Mucosa of gallbladder (tissue), 1 donor: Measurements from ENCODE around the gene KNTC1. TPM values are rescaled to one million over a fixed set of nuclear protein-coding genes. Genes with fewer than 3 reads are reported as not detected.
"Not testable (repeated sequence)": the region's sequence is repeated elsewhere in the genome, so short reads cannot be mapped to it uniquely, and the experiment has no call there.

Experiments used
- DNase-seq: peaks from one replicate; pipeline ENCODE4 v3.0.0-alpha.2; 2020; ENCODE audit warnings: low spot score
- total RNA-seq: library from RNA; stranded (reverse); gene quantifications from one replicate; pipeline ENCODE4 v1.2.1, GENCODE V29; 2021
- donor health status: DM: no; HTN: no; CAD: no.

Gene KNTC1
- total RNA-seq, 1 donor from 2014 or later, result 7.2 TPM

- DNase-seq, result no peak
These were observed 18.9 kb upstream of the KNTC1 start for GRCh38 chr12:122508163-122508562.

DNA sequence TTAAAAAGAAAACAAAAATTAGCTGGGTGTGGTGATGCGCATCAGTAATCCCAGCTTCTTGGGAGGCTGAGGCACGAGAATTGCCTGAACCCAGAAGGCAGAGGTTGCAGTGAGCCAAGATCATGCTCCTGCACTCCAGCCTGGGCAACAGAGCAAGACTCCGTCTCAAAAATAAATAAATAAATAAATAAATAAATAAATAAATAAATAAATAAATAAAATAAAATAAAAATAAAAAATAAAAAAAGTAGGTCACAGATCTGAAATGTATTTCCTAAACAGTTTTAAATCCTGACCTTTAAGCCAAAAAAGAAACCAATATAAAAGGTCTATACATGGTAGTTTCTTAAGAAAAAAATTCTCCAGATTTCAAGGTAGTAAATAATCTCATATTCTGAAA, 14.0 kb upstream of the KNTC1 start:
- DNase-seq, result not testable (repeated sequence)

- DNase-seq, result no peak
These were observed 13.4 kb upstream of the KNTC1 start for GRCh38 chr12:122513660-122514059.

DNA sequence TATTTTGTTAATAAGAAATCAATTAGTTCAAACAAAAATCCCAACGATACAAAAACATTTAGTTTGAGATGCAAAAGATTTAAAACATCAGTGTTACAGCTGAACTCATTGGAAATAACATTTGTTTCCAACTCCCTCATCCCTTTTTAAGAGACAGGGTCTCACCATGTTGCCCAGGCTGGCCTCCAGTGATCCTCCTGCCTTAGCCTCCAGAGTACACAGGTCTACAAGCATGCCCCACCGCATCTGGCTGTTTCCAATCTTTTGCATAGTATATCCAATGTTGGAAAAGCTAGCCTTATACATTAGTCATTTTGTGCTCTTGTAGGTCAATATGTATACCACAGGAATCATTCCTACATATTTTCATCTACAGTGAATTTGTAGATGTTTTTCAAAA, 11.8 kb upstream of the KNTC1 start:
- DNase-seq, result no peak

DNA sequence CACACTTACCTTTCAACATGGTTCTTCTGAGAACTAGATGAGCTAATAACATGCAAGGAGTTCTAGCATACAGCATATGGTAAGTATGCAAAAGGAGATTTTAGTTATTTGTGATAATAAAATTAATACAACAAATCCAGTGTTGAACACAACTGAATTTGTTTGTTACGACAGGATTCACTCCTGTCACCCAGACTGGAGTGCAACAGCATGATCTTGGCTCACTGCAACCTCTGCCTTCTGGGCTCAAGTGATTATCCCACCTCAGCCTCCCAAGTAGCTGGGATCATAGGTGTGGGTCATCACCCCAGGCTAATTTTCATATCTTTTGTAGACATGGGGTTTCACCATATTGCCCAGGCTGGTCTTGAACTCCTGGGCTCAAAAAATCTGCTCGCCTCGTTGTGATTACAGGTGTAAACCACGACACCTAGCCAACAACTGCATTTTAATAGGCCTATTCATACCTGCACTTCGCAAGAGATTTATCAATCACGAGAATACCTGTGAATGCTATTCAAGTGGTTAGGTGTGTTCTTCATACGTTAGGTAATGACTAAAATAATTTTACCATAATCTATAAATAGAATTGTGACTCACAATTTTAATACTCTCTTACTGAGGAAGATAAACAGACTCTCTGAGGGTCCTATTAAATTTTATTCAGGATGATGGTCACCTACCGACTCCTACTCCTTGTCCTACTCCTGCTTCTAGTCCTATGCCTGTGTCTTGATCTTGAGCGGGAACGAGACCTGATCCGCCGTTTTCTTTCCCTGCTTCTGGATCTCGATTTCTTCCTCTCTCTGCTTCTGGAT, 10.3 kb upstream of the KNTC1 start:
- no peak for DNase-seq

GRCh38 chr12:122517877-122518276, 9.2 kb upstream of the KNTC1 start:
- DNase-seq, result no peak

DNA sequence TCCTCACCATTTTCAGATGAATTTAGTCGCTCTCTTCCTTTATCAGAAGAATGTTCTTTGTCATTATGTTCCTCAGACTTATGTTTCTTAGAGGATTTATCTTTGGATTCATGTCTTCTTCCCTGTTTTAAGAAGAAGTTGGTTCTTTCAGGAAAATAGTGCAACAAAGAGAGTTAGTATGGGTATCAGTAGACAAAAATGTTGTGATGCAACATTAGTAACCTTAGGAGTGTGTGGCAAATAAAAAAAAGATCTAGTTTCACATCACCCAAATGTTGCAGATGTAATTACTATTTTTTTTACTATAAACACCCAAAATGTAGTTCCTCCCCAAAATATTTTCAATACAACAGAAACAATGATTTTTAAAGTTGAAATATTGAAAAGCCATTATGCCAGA, 8.1 kb upstream of the KNTC1 start:
- no peak for DNase-seq

- no peak for DNase-seq
These were observed 7.6 kb upstream of the KNTC1 start for GRCh38 chr12:122519418-122519817.

GRCh38 chr12:122520676-122521075, 6.4 kb upstream of the KNTC1 start:
- no peak for DNase-seq

DNA sequence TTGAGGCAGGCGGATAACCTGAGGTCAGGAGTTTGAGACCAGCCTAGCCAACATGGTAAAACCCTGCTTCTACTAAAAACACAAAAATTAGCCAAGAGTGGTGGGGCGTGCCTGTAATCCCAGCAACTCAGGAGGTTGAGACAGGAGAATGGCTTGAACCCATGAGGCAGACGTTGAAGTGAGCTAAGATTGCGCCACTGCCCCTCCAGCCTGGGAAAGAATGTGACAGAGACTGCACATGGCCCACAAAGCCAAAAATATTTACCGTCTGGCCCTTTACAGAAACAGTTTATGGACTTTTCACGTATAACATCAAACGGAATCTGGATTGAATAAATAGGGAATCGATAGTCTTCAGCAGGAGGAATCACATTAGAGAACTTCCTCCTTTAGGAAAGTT, 3.8 kb upstream of the KNTC1 start:
- no peak for DNase-seq

DNA sequence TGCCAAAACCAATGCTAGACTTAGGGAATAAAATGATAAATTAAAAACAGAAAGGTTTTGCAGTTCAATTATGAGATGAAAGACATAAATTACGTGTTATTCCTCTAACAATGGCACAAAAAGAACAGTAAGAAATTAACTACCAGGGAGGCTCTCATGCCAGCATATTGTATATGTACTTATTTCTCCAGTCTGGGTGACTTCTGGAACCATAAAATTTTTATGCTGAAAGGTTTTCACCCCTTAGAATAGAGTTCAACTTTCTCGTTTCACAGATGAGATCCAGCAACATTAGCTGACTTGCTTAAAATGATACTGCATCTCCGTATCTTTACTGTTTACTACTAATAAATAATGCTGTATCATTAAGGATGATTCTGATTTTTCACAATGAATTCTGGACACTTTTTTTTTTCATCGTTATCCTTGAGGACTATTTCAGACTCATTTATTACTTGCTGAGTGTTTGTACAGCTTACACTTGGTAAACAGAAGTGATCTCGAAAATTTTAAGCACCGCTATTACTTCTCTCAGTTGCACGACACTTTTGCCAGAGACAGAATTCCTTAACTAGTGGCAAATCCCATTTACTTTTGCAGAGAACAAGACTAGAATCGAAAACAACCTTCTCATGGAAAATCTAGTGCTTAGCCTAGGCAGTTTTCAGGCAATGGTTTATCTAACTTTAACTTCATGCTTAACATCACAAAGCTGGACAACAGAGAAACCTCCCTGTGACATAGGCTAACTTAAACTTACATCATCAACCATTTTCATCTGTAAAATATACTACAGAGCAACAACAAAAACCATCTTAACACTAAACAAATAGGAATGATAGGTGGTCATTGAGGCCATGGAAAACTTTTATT, 3.0 kb upstream of the KNTC1 start:
- DNase-seq, result no peak

GRCh38 chr12:122527478-122527944, 462 bp downstream of the KNTC1 start:
- no peak for DNase-seq

GRCh38 chr12:122528582-122528981, 1.5 kb downstream of the KNTC1 start:
- no peak for DNase-seq

DNA sequence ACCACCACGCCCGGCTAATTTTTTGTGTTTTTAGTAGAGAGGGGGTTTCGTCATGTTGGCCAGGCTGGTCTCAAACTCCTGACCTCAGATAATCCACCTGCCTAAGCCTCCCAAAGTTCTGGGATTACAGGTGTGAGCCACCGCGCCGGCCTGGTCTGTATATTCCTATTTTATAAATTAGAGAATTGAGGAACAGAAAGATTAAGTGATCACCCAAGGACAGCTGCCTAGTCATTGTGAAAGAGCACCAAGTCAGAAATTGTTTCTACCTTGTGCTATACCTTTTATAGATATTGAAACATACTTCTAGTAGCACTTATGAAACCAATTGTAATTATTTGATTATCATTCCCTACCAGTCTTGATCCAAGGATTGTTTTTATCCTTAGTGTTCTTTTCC, 1.9 kb downstream of the KNTC1 start:
- DNase-seq, result no peak

- no peak for DNase-seq
These were observed 6.8 kb downstream of the KNTC1 start for GRCh38 chr12:122533856-122534255.

DNA sequence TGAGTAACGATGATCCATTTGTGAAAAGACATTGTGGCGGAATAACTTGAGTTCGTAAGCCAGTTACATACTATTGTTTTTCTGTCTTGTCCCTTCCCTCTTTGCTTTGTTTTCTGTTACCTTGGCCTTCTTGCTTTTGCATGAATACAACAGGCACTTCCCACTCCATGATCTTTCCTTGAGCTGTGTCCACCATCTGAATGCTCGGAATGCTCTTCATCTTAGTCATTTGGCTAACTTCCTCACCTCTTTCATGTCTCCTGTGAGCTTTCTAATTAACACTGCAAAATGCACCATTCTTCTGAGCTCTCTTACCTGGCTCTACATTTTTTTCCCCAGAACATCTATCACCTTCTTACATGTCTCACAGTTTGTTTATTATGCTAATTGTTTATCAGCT, 10.0 kb downstream of the KNTC1 start:
- no peak for DNase-seq

- DNase-seq, result no peak
These were observed 11.4 kb downstream of the KNTC1 start for GRCh38 chr12:122538496-122538895.

GRCh38 chr12:122544537-122544936, 17.5 kb downstream of the KNTC1 start:
- DNase-seq, result no peak

DNA sequence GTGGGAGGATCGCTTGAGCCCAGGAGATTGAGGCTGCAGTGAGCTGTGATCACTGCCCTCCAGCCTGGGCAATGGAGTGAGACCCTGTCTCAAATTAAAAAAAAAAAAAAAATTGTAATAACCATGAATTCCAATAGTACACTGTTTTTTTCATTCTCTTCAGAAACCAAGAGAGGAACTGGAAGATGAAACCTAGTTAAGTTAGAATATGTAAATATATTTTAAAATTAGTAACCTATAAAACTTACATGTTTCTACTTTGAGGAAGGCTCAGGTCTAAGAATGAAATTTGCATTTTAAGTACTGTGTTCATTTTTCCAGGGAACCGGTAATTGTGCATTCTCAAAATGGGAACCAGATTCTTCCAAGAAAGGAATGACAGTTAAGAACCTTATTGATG, 18.8 kb downstream of the KNTC1 start:
- DNase-seq, result no peak

DNA sequence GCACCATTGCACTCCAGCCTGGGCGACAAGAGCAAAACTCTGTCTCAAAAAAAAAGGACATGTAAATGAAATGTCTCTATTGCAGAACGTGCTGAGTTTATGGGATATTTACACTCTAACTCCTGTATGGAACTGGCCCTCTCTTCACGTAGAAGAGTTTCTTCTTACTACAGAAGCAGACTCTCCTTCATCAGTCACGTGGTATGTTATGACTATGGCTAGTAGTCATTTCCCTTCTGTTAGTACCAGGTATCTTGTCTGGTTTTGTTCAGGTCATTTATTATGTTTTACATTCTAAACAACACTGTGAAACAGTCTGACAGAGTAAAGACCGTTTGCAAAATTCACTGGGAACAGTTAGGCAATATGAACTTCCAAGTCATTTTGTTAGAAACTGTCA, 20.3 kb downstream of the KNTC1 start:
- DNase-seq, result no peak

DNA sequence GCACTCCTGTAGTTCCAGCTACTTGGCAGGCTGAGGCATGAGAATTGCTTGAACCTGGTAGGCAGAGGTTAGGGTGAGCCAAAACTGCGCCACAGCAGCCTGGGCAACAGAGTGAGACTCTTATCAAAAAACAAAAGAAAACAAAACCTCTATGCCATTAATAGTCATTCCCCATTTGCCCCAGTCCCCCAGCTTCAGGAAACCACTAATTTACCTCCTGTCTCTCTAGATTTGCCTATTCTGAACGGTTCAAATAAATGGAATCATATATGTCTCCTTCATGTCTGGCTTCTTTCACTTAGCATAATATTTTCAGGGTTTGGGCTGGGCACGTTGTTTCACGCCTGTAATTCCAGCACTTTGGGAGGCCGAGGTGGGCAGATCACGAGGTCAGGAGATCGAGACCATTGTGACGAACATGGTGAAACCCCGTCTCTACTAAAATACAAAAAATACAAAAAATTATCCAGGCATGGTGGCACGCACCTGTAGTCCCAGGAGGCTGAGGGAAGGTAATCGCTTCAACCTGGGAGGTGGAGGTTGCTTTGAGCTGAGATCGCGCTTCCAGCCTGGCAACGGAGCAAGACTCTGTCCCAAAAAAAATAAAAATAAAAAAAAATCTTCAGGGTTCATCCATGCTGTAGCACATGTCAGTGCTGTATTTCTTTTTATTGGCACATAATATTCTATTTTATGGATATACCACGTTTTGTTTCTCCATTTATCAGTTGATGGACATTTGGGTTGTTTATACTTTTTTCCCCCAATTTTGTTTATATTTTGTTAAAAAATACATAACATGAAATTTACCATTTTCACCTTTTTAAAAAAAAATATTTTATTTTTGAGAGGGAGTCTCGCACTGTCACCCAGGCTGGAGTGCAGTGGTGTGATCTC, 31.9 kb downstream of the KNTC1 start:
- DNase-seq, result no peak

GRCh38 chr12:122560138-122560537, 33.1 kb downstream of the KNTC1 start:
- no peak for DNase-seq
